T-helper 2 cell (primary cell): ENCODE measurements around the gene SLC35E2B.
"Not testable (repeated sequence)": the region's sequence is repeated elsewhere in the genome, so short reads cannot be mapped to it uniquely, and the experiment has no call there.

Experiments
- DNase-seq, 5 experiments: peaks; one replicate each; pipeline versions ENCODE4 v3.0.0 to v3.0.0-alpha.2; 2012 to 2022

The SLC35E2B gene

GRCh38 chr1:1702506-1702905 is 9.9 kb upstream of the SLC35E2B start:
- not testable (repeated sequence) for DNase-seq

- DNase-seq: not testable (repeated sequence)
Measured at GRCh38 chr1:1700557-1700956, 8.0 kb upstream of the SLC35E2B start.

- not testable (repeated sequence) for DNase-seq
Measured at GRCh38 chr1:1700067-1700466, 7.5 kb upstream of the SLC35E2B start.

GRCh38 chr1:1699061-1699460 is 6.5 kb upstream of the SLC35E2B start:
- DNase-seq: not testable (repeated sequence)

- not testable (repeated sequence) for DNase-seq
Measured at GRCh38 chr1:1697358-1698183, 5.0 kb upstream of the SLC35E2B start.

- not testable (repeated sequence) for DNase-seq
Measured at GRCh38 chr1:1696431-1697357, 4.1 kb upstream of the SLC35E2B start.

- peak in 4 of 5 experiments; percentile 32 to 92 (median 66) for DNase-seq
Measured at GRCh38 chr1:1692324-1692713, 276 bp downstream of the SLC35E2B start.

- DNase-seq: not testable (repeated sequence)
Measured at GRCh38 chr1:1691443-1691842, 1.2 kb downstream of the SLC35E2B start.

GRCh38 chr1:1689526-1689925 is 3.1 kb downstream of the SLC35E2B start:
- DNase-seq: not testable (repeated sequence)

GRCh38 chr1:1687846-1688245 is 4.7 kb downstream of the SLC35E2B start:
- no peak for DNase-seq

GRCh38 chr1:1684031-1684681 is 8.4 kb downstream of the SLC35E2B start:
- no peak for DNase-seq

GRCh38 chr1:1683104-1683905 is 9.3 kb downstream of the SLC35E2B start:
- DNase-seq: no peak

GRCh38 chr1:1680912-1681273 is 11.7 kb downstream of the SLC35E2B start:
- DNase-seq: no peak

- DNase-seq: no peak
Measured at GRCh38 chr1:1680031-1680911, 12.3 kb downstream of the SLC35E2B start.

- peak in 3 of 5 experiments; percentile 19 to 63 (median 30) for DNase-seq
Measured at GRCh38 chr1:1678581-1679380, 13.8 kb downstream of the SLC35E2B start.

GRCh38 chr1:1677718-1678580 is 14.6 kb downstream of the SLC35E2B start:
- DNase-seq: peak in 4 of 5 experiments; percentile 28 to 78 (median 45)

- not testable (repeated sequence) for DNase-seq
Measured at GRCh38 chr1:1676087-1676486, 16.5 kb downstream of the SLC35E2B start.

GRCh38 chr1:1675218-1675617 is 17.4 kb downstream of the SLC35E2B start:
- DNase-seq: peak in 1 of 5 experiments; percentile 11

- not testable (repeated sequence) for DNase-seq
Measured at GRCh38 chr1:1674806-1675205, 17.8 kb downstream of the SLC35E2B start.
